Measurements from ENCODE around the gene RNPEP.
A peak's percentile ranks its signal among the peaks of the same experiment; 100 is the strongest.
"Not testable (repeated sequence)": the region's sequence is repeated elsewhere in the genome, so short reads cannot be mapped to it uniquely, and the experiment has no call there.

The RNPEP gene

DNA sequence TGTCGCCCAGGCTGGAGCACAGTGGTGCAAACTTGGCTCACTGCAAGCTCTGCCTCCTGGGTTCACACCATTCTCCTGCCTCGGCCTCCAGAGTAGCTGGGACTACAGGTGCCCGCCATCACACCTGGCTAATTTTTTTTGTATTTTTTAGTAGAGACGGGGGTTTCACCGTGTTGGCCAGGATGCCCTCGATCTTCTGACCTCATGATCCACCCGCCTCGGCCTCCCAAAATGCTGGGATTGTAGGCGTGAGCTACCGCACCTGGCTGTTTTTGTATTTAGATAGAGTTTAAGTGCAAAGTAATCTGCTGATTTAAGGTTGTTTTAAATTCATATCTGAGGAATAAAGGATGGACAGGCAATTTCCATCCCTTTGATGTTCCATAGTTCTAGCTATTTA, 20.1 kb upstream of the RNPEP start:
- DNase-seq, result not testable (repeated sequence)

DNA sequence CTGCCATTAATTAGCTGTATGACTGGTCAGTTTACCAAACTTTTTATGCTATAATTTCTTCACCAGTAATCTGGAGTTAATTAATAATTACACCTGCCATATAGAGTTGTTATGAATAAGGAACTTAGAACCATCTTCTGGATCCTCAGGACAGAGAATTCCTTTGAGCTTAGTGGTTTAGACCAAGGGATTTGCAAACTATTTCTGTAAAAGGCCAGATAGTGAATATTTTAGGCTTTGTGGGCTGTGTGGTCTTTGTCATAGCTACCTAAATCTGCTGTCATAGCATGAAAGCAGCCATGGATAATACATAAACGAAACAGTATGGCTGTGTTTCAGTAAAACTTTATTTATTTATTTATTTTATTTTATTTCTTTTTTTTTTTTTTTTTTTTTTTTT, 18.2 kb upstream of the RNPEP start:
- no peak for DNase-seq

DNA sequence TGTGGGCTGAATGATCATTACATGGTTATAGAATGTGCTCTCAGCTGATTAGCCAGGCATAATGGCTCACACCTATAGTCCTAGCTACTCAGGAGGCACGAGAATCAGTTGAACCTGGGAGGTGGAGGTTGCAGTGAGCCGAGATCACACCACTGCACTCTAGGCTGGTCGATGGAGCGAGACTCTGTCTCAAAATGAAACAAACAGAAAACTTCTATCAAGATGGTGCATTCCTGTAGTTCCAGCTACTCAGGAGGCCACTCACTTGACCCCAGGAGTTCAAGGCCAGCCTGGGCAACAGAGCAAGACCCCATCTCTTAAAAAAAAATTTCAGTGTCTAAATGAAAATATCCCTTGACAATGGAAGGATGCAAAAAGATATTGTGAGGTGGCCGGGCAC, 16.3 kb upstream of the RNPEP start:
- DNase-seq, result no peak

DNA sequence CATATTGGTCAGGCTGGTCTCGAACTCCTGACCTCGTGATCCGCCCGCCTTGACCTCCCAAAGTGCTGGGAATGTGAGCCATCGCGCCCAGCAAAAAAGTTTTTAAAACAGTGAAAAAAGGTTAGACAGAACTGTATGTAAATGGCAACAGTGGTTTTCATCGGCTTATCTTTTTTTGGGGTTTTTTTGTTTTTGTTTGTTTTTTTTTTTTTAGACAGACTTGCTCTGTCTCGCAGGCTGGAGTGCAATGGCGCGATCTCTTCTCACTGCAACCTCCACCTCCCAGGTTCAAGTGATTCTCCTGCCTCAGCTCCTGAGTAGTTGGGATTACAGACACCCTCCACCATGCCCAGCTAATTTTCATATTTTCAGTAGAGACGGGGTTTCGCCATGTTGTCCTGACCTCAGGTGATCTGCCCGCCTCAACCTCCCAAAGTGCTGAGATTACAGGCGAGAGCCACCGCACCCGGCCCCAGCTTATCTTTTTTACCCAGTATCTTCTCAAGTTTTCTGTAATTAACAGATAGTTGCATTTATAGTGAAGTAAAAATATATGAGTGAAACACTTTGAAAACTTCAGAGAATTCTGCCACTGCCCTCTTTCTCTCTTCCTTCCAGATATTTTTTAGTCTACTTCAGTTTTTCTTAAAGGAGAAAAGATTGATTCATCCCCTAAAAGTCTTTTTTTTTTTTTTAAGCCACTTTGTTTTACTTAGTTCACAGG, 14.1 kb upstream of the RNPEP start:
- no peak for DNase-seq

DNA sequence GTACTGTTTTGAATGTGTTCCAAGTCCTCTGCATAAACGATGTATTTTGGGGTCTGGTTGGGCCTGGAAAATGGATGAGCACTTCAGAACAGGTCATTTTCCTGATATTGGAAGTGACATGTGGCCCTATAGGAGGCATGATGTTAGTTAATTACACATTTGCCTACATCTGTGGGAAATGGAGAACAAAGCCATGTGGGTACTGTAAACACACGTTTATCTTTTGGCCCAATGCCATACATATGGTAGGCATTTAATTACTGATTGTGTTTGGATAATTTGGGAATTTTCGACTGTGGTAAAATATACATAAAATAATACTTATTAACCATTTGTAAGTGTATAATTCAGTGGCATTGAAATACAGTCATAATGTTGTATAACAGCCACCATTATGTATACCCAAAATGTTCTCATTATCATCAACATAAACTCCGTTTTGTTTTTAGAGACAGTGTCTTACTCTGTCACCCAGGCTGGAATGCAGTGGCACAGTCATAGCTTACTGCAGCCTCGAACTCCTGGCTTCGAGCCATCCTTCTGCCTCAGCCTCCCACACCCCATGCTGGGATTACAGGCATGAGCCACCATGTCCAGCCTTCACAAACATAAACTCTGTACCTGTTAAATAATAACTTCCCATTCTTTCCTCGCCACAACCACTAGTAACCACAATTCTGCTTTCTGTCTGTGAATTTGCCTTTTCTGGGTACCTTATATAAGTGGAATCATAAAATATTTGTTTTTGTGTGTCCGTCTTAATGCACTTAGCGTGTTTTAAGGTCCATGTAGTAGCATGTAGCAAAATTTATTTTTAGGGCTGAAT, 11.9 kb upstream of the RNPEP start:
- DNase-seq, result no peak

DNA sequence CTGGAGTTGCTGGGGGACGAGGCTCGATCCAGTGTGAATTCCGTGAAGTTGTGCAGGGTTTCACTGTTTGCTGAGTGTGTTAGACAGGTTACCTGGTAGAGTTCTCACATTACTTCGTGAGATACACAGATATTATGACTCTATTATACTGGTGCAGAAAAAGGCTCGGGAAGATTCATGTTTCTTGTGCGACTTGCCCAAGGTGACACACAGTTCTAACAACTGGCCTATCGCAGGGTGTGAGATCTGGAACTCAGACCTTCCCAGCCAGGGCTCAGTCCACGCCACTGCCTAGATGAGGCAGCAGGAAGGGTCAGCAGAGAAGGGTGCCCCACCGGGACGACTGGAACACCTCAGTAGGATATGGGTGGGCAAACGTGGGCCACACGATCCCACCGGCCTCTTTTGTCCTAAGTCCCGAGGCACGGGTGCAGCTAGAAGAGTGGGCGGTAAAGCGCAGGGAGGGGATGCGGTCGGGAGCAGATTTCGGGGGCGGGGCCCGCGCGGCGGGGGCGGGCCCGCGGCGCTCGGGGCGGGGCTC, 296 bp upstream of the RNPEP start:
- no peak for DNase-seq

DNA sequence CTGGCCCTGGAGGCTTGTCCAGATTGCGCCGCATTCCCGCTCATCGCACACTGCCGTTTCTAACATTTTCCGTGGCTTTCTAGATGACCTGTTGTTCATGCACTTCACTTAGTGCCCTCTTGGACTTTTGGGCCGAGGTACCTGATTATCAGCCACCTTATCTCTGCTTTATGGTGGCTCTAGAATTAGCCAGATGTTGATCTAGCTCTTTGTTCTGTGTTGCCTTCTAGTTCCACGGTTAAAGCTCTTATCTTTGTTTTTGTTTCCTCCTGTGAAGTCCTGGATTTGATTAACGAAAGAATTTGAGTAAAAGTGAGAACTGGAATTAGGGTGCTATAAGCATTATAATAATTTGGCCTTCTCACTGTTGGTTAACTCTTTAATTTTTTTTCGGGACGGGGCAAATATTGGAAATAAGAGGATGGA, 945 bp downstream of the RNPEP start:
- DNase-seq, result no peak

DNA sequence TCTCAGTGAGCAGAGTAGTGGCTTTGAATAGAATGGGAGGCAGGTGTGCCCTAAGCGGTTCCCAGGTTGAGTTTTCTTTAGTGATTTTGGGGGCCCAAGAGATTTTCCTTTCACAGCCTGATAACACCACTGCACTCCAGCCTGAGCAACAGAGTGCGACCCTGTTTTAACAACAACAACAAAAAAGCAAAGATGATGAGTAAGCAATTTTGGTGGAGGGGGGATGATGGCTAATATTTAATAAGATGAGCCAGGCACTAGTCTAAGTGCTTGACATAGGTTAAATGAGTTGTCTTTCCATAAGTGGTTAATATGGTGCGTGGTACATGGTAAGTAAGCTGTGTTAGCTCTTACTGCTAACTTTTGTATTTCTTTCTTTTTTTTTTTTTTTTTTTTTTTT, 2.0 kb downstream of the RNPEP start:
- no peak for DNase-seq

DNA sequence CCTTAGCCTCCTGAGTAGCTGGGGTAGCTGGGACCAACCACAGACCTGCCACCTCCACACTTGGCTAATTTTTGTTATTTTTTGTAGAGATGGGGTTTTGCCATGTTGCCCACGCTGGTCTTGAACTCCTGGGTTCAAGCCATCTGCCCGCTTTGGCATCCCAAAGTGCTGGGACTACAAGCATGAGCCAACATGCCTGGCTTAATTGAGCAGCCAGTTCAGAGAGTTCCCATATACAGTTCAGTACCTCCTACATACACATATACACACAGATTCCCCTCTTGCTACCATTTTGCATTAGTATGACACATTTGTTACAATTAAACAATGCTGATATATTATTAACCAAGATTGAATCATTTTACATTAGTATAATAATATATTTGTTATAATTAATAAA, 2.9 kb downstream of the RNPEP start:
- DNase-seq, result no peak

DNA sequence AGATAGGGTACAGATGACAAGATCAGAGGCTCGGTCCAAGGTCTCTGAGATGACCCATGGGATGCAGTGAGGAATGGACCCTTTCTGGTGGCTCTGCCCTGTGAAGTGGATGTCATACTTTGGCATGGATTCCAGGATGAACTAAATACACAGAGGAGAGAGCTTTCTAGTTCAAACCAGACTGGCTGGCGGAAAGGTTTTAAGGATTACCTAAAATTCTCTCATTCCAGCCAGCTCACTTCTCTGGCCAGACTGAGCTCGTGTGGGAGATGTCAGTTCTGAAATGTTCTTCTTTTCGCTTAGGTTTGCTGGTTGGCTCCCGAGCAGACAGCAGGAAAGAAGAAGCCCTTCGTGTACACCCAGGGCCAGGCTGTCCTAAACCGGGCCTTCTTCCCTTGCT, 6.2 kb downstream of the RNPEP start:
- no peak for DNase-seq

DNA sequence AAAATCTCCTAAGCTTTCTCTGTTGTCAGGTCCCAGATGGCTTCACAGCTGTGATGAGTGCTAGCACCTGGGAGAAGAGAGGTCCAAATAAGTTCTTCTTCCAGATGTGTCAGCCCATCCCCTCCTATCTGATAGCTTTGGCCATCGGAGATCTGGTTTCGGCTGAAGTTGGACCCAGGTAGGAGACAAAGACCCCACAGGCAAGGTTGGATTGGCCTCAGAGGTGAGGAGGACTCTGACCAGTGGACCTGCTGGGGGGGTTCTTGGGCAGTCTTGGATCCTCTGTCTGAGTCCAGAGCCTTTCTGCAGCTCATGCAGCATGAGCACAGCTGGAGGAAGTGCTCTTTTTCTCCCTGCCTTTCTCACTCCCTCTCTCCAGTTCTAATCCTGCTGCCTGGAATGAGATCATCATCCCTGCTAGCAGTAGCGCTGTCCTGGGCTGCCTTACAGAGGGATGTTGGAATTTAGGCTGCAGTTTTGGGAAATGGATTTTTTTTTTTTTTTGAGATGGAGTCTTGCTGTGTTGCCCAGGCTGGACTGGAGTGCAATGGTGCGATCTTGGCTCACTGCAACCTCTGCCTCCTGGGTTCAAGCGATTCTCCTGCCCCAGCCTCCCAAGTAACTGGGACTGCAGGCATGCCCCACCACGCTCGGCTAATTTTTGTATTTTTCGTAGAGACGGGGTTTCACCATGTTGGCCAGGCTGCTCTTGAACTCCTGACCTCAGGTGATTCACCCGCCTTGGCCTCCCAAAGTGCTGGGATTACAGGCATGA, 7.1 kb downstream of the RNPEP start:
- DNase-seq, result no peak

DNA sequence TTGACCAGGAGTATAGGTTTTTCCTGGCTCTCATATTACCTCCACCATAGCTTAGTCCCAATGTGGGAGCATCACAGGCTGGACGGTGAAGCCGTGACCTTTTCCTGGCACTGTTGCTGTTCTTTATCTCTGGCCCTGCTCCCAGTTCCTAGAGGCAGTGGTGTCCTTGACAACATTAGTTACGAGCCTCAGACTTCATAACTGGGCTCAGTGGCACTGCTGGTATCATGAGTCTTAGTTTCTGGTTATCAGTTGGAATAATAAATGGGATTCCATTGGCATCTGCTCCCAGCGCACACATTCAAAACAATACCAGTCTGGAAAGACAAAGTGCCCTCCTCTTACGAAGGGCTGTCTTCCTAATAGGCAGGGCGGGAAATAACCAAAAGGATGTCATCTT, 8.0 kb downstream of the RNPEP start:
- DNase-seq, result no peak

DNA sequence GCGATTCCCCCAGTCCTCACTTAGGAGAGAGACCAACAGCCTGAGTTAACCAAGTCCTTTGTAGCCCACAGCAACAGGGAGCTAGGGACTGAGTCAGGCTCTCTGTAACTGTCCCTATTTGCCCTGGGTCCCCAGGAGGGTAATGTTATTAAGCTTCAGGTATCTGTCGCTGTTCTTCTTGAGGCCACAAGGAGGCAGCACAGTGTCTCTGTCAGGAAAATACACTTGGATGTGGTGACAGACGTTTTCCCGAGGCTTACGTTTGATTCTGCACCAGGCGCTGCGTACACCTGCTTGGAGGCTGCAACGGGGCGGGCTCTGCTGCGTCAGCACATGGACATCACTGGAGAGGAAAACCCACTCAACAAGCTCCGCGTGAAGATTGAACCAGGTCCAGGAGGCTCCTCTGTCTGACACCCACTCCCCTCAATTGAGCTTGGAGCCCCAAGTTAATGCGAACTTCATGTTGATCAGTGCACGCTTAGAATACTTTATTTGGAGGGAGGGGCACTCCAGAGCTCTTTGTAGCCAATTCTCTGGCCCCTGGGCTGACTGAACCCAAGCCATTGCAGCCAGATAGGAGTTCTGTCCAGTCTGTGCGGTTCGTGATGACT, 17.3 kb downstream of the RNPEP start:
- DNase-seq, result peak; percentile 72

DNA sequence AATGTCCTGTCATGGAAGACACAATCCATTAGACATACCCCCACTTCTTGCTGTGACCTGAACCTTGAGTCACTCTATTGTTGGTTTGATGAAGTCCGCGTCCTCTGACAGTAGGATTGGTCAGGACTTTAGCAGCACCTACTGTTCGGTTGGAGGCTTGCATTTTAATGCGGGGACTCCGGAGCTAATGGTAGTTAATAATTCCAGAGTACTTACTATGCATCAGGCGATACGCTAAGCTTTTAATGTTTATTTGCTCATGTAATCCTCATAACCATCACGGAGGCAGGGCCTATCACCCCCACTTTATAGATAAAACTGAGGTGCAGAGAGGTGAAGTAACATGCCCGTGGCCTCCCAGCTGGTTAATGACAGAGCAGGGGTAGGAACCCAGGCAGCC, 20.1 kb downstream of the RNPEP start:
- no peak for DNase-seq

DNA sequence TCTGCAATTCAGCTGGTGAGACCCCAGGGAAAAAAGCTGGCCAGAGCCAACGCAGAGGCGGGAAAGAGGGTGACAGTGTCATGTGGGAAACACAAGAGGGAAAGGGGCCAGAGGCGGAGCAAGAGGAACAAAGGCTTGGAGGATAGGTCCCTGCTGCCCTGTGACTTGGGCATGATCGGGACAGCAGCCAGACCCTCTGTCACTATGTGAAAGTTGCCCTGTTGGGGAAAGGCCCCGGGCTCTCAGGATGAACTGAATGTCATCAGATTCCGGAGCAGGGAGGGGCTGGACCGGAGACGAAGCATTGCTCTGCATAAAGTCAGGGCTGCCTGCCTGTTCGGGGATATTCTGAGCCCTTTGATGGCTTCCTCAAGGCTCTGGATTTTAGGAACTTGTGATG, 22.3 kb downstream of the RNPEP start:
- DNase-seq, result no peak

DNA sequence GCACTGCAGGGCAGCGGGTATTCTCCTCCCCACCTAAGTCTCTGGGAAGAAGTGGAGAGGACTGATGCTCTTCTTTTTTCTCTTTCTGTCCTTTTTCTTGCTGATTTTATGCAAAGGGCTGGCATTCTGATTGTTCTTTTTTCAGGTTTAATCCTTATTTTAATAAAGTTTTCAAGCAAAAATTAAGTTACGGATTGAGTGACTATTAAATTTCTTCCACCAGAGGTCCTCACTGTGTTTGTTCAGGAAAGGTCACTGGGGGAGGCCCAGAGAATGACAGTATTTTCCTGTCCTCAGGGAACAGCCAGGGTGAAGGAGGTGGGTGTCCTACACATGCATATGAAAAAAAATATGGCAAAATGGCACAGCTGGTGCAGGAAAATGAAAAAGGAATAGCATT, 23.5 kb downstream of the RNPEP start:
- no peak for DNase-seq

DNA sequence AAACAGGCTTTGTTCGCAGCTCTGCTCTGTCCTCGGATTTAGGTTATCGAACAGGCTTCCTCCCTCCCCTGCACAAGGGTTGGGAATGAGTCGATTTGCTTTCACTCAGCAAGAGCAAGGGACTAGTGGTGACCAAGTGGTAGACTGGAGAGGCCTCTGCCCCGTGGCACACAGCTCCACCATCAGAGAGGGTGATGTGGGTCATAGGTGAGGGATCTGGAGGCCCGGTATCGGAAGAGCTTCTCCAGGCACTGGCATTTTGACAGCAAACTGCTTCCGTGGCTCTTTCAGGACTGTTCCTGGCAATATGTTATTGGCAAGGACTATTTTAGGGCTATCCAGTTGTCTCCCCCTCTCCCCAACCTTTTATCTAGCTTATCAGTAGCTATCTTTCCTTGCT, 24.9 kb downstream of the RNPEP start:
- no peak for DNase-seq

DNA sequence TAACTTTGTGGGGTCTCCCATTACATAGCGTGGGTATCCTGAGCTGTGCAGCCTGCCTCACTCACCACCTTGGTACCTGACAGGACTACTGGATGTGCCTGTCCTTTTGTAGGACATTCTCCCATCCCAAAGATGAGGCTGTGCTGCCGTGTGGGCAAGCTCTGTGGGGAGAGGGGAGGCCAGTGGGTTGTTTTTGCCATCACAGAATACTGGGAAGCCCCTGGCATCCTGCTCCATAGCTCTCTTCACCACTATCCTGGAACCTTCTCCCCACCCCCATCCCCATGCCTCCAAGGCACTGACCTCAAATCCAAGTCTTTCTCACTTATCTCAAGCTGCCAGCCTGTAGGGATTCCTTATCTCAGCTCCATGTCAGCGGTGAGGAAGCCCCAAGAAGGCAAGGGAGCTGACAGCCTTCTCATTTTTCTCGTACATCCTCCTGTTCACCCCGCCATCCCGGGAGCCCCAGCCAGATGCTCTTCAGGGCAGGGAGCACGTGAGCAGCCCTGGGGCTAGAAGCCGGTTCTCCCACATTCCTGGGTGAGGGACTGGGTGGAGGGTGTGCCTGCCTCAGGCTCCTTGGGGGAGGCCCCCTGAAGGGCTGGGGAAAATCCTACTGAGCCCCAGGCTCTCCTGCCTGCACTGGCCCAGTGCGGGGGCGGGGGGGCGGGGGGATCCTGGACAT, 25.5 kb downstream of the RNPEP start:
- no peak for DNase-seq

DNA sequence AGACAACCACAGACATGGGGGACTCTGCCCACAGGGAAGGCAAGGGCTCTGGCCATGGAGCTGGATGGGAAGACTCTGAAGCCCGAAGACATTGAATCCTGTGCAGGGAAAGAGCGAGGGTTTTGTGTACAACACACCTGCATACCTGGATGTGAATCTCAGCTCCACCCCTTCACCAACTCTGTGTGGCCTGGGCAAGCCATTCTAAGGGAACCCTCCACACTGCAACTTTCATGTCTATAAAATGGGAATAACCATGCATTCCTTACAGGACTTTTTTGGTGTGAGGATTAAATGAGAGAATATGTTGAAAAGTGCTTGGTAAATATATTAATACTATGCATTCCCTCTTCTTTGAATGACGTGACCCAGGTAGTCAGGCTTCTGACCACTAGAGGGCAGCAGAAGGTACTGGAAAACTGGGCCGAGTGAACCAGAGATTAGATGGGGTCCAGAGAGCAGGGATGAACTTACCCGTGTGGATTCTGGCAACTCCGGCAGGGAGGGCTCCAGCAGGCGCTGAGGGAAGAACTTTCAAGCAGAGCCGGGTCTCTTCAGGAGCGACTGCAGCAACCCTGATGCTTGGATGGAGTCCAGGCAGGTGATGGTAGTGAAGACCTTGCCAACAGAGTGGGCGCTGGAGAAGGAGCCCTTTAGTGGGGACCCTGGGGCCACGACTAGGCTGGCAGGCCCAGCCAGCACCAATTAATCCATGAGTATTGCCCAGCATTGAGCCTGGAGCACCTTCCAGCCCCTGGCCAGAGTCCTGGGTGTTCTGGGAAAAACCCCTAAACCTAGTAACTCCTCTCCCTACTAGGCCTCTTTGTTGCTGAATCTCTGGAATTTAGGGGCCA, 27.1 kb downstream of the RNPEP start:
- DNase-seq, result peak; percentile 56

DNA sequence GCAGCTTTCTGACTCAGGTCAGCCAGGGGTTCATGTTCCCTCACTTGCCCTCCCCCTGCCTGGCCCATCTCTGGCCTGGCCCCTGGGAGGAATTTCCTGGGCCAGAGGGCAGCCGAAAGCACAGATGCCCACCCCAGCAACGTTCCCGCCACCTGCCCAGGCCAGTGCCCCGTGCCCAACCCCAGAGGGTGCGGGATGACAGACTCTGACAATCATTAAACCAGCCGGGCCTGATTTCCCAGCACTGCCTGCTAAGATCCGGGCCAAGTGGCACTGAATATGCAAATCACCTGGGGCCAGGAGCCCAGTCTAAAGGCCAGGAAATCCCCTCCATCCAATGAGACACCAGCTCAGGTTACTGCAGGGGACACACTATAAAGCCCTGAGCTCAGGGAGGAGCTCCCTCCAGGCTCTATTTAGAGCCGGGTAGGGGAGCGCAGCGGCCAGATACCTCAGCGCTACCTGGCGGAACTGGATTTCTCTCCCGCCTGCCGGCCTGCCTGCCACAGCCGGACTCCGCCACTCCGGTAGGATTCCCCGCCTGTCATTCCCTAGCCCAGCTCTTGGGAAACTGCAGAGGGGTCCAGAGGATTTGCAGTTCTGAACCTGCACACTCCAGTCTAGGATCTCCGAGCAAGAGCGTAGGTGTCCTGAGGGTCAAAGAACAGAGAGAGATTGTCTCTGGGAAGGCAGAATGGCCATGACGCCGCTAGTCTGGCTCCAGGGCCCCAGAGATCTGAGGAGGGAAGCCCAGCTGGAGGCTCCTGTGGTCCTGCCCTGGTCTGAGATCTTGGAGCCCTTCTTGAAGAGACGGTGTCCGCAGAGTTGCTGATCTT, 27.9 kb downstream of the RNPEP start, which contains the start of gene ELF3:
Gene ELF3, plus strand, starts transcription at position 408 of the 836 bp plus-strand sequence. CDS start 550 bp downstream, outside the sequence.
- DNase-seq, result peak; percentile 95
